Loucy (cell line): Measurements from ENCODE around the gene STK4.

Source experiments
- H2AFZ ChIP-seq: fragments of 200-600 bp; sonication (generic); 2 replicates; pipeline ENCODE4 v1.6.0; 2016; ENCODE audit warnings: antibody characterized with exemption, mild to moderate bottlenecking, low read length, moderate library complexity
- H3F3A ChIP-seq: fragments of 200-600 bp; 2 replicates; pipeline ENCODE4 v1.6.0; 2016; ENCODE audit warnings: antibody characterized with exemption, low read depth, mild to moderate bottlenecking
- H3K27me3 ChIP-seq: fragments of 200-600 bp; sonication (generic); 2 replicates; pipeline ENCODE4 v1.6.1; 2014; ENCODE audit warnings: low read length, mild to moderate bottlenecking; ENCODE audit not compliant: insufficient read depth, poor library complexity, severe bottlenecking
- H3K36me3 ChIP-seq: fragments of 200-600 bp; sonication (generic); 2 replicates; pipeline ENCODE4 v1.6.1; 2016; ENCODE audit warnings: low read length; ENCODE audit not compliant: insufficient read depth
- H3K4me1 ChIP-seq: fragments of 200-600 bp; sonication (generic); 2 replicates; pipeline ENCODE4 v1.5.1; 2014; ENCODE audit warnings: low read length, mild to moderate bottlenecking; ENCODE audit not compliant: insufficient read depth, poor library complexity, severe bottlenecking
- H3K4me2 ChIP-seq: fragments of 200-600 bp; sonication (generic); 2 replicates; pipeline ENCODE4 v1.6.0; 2014; ENCODE audit warnings: antibody characterized with exemption, low read length, low read depth, mild to moderate bottlenecking; ENCODE audit not compliant: poor library complexity, severe bottlenecking
- H3K4me3 ChIP-seq: fragments of 200-600 bp; sonication (generic); 2 replicates; pipeline ENCODE4 v1.5.1; 2014; ENCODE audit warnings: low read length, mild to moderate bottlenecking, mixed read lengths; ENCODE audit not compliant: poor library complexity, severe bottlenecking
- H3K79me2 ChIP-seq: fragments of 200-600 bp; sonication (generic); 2 replicates; pipeline ENCODE4 v1.6.1; 2014; ENCODE audit warnings: low read length; ENCODE audit not compliant: insufficient read depth
- H3K9ac ChIP-seq: fragments of 200-600 bp; sonication (generic); 2 replicates; pipeline ENCODE4 v1.6.0; 2014; ENCODE audit warnings: mild to moderate bottlenecking, low read depth, low read length, moderate library complexity; ENCODE audit not compliant: poor library complexity, severe bottlenecking
- H3K9me2 ChIP-seq: fragments of 200-600 bp; sonication (generic); replicated peaks from 2 replicates; pipeline ENCODE4 v1.6.1; 2016; ENCODE audit warnings: low read depth, low read length, mixed read lengths
- H3K9me3 ChIP-seq: fragments of 200-600 bp; sonication (generic); 2 replicates; pipeline ENCODE4 v1.6.1; 2014; ENCODE audit warnings: mild to moderate bottlenecking, antibody characterized with exemption, low read length, low read depth; ENCODE audit not compliant: insufficient read depth
- H4K20me1 ChIP-seq: fragments of 200-600 bp; sonication (generic); 2 replicates; pipeline ENCODE4 v1.6.0; 2014; ENCODE audit warnings: antibody characterized with exemption, low read length, mild to moderate bottlenecking; ENCODE audit not compliant: insufficient read depth, poor library complexity, severe bottlenecking
- EZH2phosphoT487 ChIP-seq: fragments of 200-600 bp; IDR thresholded peaks from 2 replicates; pipeline ENCODE4 v1.6.1; 2018; ENCODE audit warnings: antibody characterized with exemption, mild to moderate bottlenecking, moderate library complexity, borderline replicate concordance
- TF ChIP-seq, protein P1 (sequence below): fragments of 200-600 bp; sonication (generic); conservative IDR thresholded peaks from 2 replicates; pipeline ENCODE4 v1.5.1; 2014; ENCODE audit warnings: mild to moderate bottlenecking, antibody characterized with exemption, low read length

The STK4 gene

DNA sequence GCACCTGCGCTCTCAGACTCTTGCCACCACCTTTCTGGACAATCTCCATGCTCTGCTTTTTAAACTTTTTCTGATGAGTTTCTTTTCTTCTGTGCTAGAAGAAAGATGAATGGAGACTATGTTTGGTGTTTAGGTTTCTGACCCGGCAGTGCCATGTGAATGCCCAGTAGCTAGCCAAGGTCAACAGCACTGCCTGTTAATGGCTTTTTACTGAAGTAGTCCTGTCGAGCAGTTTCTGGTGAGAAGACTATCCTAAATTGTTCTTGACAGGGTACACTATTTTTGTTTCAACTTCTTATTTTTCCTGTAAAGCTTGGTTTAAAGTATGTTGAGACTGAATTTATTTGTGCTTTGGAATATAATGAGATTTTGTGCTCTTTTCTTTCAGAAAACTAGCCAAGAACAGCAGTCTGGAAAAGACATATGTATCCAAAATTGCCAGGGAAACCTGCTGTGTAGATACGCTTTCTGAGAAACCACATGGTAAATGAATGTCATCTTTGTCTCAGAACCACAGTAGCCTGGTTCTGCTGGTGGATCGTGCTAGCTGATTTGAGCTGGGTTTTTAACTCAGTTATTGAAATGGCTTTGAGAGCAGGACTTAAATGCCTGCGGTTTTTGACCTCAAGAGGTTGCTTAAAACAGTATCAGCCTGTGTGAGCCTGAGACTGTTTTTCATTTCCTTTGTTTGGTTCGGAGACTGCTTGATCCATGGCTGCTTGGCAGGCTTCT is 86.6 kb downstream of the STK4 start:
- peak overlapping the region; percentile 47 for H3K4me3 ChIP-seq
- H3K36me3 ChIP-seq: peaks cover 21% of the 10 kb centered on the region; the same call in 1 of the 2 replicates
- TF ChIP-seq, protein P1, sequence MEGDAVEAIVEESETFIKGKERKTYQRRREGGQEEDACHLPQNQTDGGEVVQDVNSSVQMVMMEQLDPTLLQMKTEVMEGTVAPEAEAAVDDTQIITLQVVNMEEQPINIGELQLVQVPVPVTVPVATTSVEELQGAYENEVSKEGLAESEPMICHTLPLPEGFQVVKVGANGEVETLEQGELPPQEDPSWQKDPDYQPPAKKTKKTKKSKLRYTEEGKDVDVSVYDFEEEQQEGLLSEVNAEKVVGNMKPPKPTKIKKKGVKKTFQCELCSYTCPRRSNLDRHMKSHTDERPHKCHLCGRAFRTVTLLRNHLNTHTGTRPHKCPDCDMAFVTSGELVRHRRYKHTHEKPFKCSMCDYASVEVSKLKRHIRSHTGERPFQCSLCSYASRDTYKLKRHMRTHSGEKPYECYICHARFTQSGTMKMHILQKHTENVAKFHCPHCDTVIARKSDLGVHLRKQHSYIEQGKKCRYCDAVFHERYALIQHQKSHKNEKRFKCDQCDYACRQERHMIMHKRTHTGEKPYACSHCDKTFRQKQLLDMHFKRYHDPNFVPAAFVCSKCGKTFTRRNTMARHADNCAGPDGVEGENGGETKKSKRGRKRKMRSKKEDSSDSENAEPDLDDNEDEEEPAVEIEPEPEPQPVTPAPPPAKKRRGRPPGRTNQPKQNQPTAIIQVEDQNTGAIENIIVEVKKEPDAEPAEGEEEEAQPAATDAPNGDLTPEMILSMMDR: no peak
- no peak for TF ChIP-seq EZH2phosphoT487
- H3K9ac ChIP-seq: peak overlapping the region; percentile 73
- H3K4me2 ChIP-seq: peak overlapping the region; percentile 81
- peaks cover 22% of the 10 kb centered on the region; the same call in 1 of the 2 replicates for H3F3A ChIP-seq
- peak overlapping the region; percentile 37; the same call in 1 of the 2 replicates for H2AFZ ChIP-seq
- H3K79me2 ChIP-seq: 0 out of 2 replicates have a peak, but pooled peaks cover 9% of the 10 kb centered on the region
- H3K4me1 ChIP-seq: peaks cover 61% of the 10 kb centered on the region
- H3K9me3 ChIP-seq: no peaks in the 10 kb centered on the region
- no peaks in the 10 kb centered on the region for H3K9me2 ChIP-seq
- no peaks in the 10 kb centered on the region for H4K20me1 ChIP-seq
- no peaks in the 10 kb centered on the region for H3K27me3 ChIP-seq

GRCh38 chr20:45053430-45054351 is 87.4 kb downstream of the STK4 start:
- Histone ChIP-seq H4K20me1 (no peaks in the 10 kb centered on the region), H3K9me2 (no peaks in the 10 kb centered on the region), H2AFZ (peak overlapping the region; percentile 37; the same call in 1 of the 2 replicates), H3K4me2 (peak overlapping the region; percentile 81), H3K4me3 (peak overlapping the region; percentile 47), H3K79me2 (0 out of 2 replicates have a peak, but pooled peaks cover 8% of the 10 kb centered on the region), H3K36me3 (peaks cover 26% of the 10 kb centered on the region; the same call in 1 of the 2 replicates), H3F3A (peaks cover 22% of the 10 kb centered on the region; the same call in 1 of the 2 replicates), H3K9ac (peak overlapping the region; percentile 73), H3K4me1 (peaks cover 64% of the 10 kb centered on the region), H3K9me3 (no peaks in the 10 kb centered on the region), H3K27me3 (no peaks in the 10 kb centered on the region)
- TF ChIP-seq EZH2phosphoT487: no peak

DNA sequence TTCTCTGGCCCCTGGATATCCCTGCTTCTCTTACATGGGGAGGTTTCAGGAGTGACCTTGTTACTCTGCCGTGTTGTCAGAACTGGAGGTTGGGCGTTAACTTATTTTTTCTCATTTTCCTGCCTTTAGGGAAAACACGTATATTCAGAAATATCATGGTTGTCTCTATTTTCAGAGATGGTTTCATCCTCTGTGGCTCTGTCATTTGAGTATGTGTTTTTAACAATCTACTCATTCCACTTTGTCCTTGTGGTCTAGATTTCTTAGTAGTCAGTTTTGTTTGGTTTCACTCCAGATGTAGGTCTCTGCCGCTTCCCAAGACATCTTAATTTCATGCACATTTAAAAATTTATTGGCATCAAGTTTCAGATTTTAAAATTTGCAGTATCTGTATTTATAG is 88.7 kb downstream of the STK4 start:
- H3K27me3 ChIP-seq: no peaks in the 10 kb centered on the region
- H3K9ac ChIP-seq: no peak overlapping the region
- no peaks in the 10 kb centered on the region for H3K9me2 ChIP-seq
- peaks cover 22% of the 10 kb centered on the region; the same call in 1 of the 2 replicates for H3F3A ChIP-seq
- peaks cover 55% of the 10 kb centered on the region for H3K4me1 ChIP-seq
- no peaks in the 10 kb centered on the region for H3K9me3 ChIP-seq
- no peak overlapping the region for H2AFZ ChIP-seq
- peaks cover 26% of the 10 kb centered on the region; the same call in 1 of the 2 replicates for H3K36me3 ChIP-seq
- no peak overlapping the region for H3K4me2 ChIP-seq
- no peaks in the 10 kb centered on the region for H4K20me1 ChIP-seq
- no peak for TF ChIP-seq EZH2phosphoT487
- TF ChIP-seq, protein P1: no peak
- 0 out of 2 replicates have a peak, but pooled peaks cover under 1% of the 10 kb centered on the region for H3K79me2 ChIP-seq
- H3K4me3 ChIP-seq: no peak overlapping the region
